ENCODE data around the gene MAP2K6.
A peak's percentile ranks its signal among the peaks of the same experiment; 100 is the strongest.

The MAP2K6 gene

GRCh38 chr17:69407759-69408158, 6.7 kb upstream of the MAP2K6 start:
- TF ChIP-seq CTCF (IDR thresholded peaks at IDR 0.05; ENCODE audit: low read depth, low read length): no peak
- no peak overlapping the region for H3K4me3 ChIP-seq (ENCODE audit: low read depth, low read length)
- no peaks in the 10 kb centered on the region for H3K27me3 ChIP-seq
- no peak for DNase-seq
- no peaks in the 10 kb centered on the region for H3K9me3 ChIP-seq
- H3K4me1 ChIP-seq: no peaks in the 10 kb centered on the region
- no peaks in the 10 kb centered on the region for H3K36me3 ChIP-seq

DNA sequence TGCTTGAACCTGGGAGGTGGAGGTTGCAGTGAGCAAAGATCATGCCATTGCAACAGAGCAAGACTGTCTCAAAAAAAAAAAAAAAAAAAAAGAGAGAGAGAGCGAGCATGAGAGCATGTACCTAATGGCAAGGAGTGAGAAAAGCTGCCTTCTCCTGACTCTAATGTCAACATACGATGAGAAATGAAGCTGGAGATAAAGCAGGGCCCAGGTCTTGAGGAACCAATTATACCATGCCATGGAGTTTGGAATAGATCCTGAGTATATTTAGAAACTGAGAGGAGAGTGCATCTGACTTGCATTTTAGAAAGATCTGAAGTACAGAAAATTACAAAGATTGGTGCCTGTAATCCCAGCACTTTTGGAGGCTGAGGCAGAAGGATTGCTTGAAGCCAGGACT, 3.8 kb upstream of the MAP2K6 start:
- no peaks in the 10 kb centered on the region for H3K9me3 ChIP-seq
- H3K36me3 ChIP-seq: no peaks in the 10 kb centered on the region
- DNase-seq: no peak
- H3K27me3 ChIP-seq: no peaks in the 10 kb centered on the region
- H3K4me3 ChIP-seq (ENCODE audit: low read depth, low read length): no peak overlapping the region
- no peak for TF ChIP-seq CTCF (IDR thresholded peaks at IDR 0.05; ENCODE audit: low read depth, low read length)
- no peaks in the 10 kb centered on the region for H3K4me1 ChIP-seq

DNA sequence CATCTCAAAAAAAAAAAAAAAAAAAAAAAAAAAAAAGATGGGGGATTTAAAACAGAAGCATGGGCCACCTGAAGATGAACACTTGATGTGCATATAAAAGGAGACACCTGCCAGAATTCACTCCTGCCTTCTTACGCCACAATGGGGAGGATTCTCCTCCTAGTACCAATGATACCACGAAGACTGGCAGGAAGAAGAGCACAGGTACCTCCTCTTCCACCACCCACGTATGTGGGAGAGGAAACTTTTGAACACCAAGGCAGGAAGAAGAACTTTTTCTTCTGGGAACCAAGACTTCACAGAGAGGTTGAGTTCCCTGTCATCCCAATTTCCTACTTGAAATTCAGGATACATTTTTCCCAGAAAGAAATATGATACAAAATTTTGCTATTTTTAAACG, 2.7 kb upstream of the MAP2K6 start:
- no peaks in the 10 kb centered on the region for H3K27me3 ChIP-seq
- TF ChIP-seq CTCF (IDR thresholded peaks at IDR 0.05; ENCODE audit: low read depth, low read length): no peak
- H3K4me1 ChIP-seq: no peaks in the 10 kb centered on the region
- no peak for DNase-seq
- no peaks in the 10 kb centered on the region for H3K36me3 ChIP-seq
- no peaks in the 10 kb centered on the region for H3K9me3 ChIP-seq
- no peak overlapping the region for H3K4me3 ChIP-seq (ENCODE audit: low read depth, low read length)

DNA sequence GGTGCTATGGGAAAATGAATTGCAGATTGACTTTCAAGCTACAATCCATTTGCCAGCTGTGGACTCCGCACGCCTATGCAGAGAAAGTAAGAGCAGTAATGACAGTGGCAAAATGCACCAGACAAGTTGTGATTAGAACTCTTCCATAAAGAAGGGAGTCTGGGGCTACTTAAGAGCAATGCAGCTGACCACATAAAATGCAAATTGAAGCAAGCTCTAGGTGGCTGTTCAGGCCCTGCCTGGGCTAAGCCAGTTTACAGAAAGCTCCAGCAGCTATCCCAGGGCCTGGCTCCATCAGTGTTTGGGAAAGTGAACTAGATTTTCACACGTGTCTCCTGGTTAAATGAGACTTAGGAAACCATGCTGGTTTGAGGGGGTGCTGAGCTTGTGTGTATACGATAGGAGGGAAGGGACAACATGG, 2.2 kb upstream of the MAP2K6 start:
- H3K4me1 ChIP-seq: no peaks in the 10 kb centered on the region
- H3K36me3 ChIP-seq: no peaks in the 10 kb centered on the region
- no peaks in the 10 kb centered on the region for H3K27me3 ChIP-seq
- H3K9me3 ChIP-seq: no peaks in the 10 kb centered on the region
- no peak for DNase-seq
- H3K4me3 ChIP-seq (ENCODE audit: low read depth, low read length): no peak overlapping the region
- TF ChIP-seq CTCF (IDR thresholded peaks at IDR 0.05; ENCODE audit: low read depth, low read length): no peak

DNA sequence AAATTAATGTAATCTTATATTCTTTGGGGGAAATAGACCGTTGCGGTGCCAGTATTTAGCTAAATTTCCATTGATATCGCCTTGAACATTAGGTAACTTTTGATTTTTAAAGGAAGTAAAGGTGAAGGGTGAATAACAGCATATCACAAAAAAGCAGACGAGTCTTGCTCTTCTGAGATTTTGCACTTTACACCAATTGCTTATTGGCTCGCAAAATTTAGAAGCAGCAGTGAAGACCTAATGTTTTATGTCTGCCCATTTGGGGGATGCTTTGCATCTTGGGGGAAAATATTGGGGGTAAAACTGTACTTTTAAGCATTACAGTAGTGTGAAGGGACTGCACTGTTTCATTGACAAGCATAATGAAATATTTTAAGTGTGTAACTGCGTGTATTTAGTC, 934 bp downstream of the MAP2K6 start:
- Histone ChIP-seq H3K27me3 (no peaks in the 10 kb centered on the region), H3K4me3 (ENCODE audit: low read depth, low read length) (peak overlapping the region; percentile 60)
- TF ChIP-seq CTCF (IDR thresholded peaks at IDR 0.05; ENCODE audit: low read depth, low read length): no peak

GRCh38 chr17:69417545-69418483, 3.3 kb downstream of the MAP2K6 start:
- no peak for DNase-seq
- Histone ChIP-seq H3K4me1 (no peaks in the 10 kb centered on the region), H3K27me3 (no peaks in the 10 kb centered on the region), H3K4me3 (ENCODE audit: low read depth, low read length) (no peak overlapping the region), H3K36me3 (no peaks in the 10 kb centered on the region), H3K9me3 (no peaks in the 10 kb centered on the region)
- no peak for TF ChIP-seq CTCF (IDR thresholded peaks at IDR 0.05; ENCODE audit: low read depth, low read length)

More for the DNA sequence above, 934 bp downstream of the MAP2K6 start:
- H3K4me1 ChIP-seq: no peaks in the 10 kb centered on the region
- no peaks in the 10 kb centered on the region for H3K36me3 ChIP-seq
- no peak for DNase-seq
- no peaks in the 10 kb centered on the region for H3K9me3 ChIP-seq
